Left lung (tissue), 10 donors: Measurements from ENCODE around the gene CSNK1D. TPM values are rescaled to one million over a fixed set of nuclear protein-coding genes. Genes with fewer than 3 reads are reported as not detected.

ENCODE experiments used
- ATAC-seq: fragments of 200-7000 bp; cut with Tn5 transposase; one replicate; pipeline ENCODE4 v1.9.1; 2020; ENCODE audit warnings: moderate library complexity
- DNase-seq, 4 donors: peaks; one replicate each; pipeline ENCODE4 v3.0.0-alpha.2; 2013 to 2020
- H3K27ac ChIP-seq, 2 donors: fragments of 200-600 bp; sonication (generic) in 1 of 2; one replicate each; pipeline versions ENCODE4 v1.5.0 to v1.8.0; 2020 to 2021
- H3K27me3 ChIP-seq, 2 donors: fragments of 200-600 bp; sonication (generic) in 1 of 2; one replicate each; pipeline versions ENCODE4 v1.5.0 to v1.8.0; 2020 to 2021
- H3K36me3 ChIP-seq, 2 donors: fragments of 200-600 bp; sonication (generic) in 1 of 2; one replicate each; pipeline versions ENCODE4 v1.5.0 to v1.8.0; 2020 to 2021
- H3K4me1 ChIP-seq, 2 donors: fragments of 200-600 bp; one replicate each; pipeline ENCODE4 v1.8.0; 2021
- H3K4me3 ChIP-seq, 2 donors: fragments of 200-600 bp; sonication (generic) in 1 of 2; one replicate each; pipeline versions ENCODE4 v1.5.0 to v1.8.0; 2020 to 2021; ENCODE audit warnings: mild to moderate bottlenecking in 1 of 2
- H3K9me3 ChIP-seq, 2 donors: fragments of 200-600 bp; sonication (generic) in 1 of 2; one replicate each; pipeline versions ENCODE4 v1.5.0 to v1.8.0; 2020 to 2021
- CTCF ChIP-seq, 2 donors: fragments of 200-600 bp; sonication (generic) in 1 of 2; IDR thresholded peaks; one replicate each; pipeline versions ENCODE4 v1.5.0 to v1.8.0; 2021; ENCODE audit warnings: antibody characterized with exemption in 2 of 2
- intact Hi-C, 2 donors: fragments of 100-400 bp; cut with DNase I; formaldehyde crosslinking; loops; one replicate each; pipeline versions ENCODE4 v1.11.2 to v1.14.2; 2022
- polyA plus RNA-seq, 6 donors: library from polyadenylated mRNA; unstranded; fragments of 120-200 nt; gene quantifications; one replicate each; pipeline ENCODE4 v1.2.1, GENCODE V29; 2013; ENCODE audit not compliant: insufficient read length in 6 of 6
- total RNA-seq, 2 donors: library from RNA; stranded (reverse); fragmentation: NEBNext Ultra II Directional; extraction: Animal tissue kit (Norgen Biotek cat#: 25700); gene quantifications; one replicate each; pipeline ENCODE4 v1.2.1, GENCODE V29; 2021
- donor health status: DM: no; HTN: yes; CAD: no.
- donor health status: DM: no; HTN: no; CAD: no.

CSNK1D gene
- total and polyA plus RNA-seq, 8 donors, result 101 to 160 (median 122) TPM

GRCh38 chr17:82282239-82283207 lies 9.0 kb upstream of the CSNK1D start:
- H3K9me3 ChIP-seq, result no peaks in the 10 kb centered on the region
- intact Hi-C loops, result no loop called here
- peaks cover 0 to 43% of the 10 kb centered on the region in 2 donors for H3K4me1 ChIP-seq
- H3K27ac ChIP-seq, result no peak overlapping the region
- peak in 1 of 4 donors; percentile 49 for DNase-seq
- no peak overlapping the region for H3K4me3 ChIP-seq
- no peak for TF ChIP-seq CTCF (IDR thresholded peaks at IDR 0.05)
- no peaks in the 10 kb centered on the region for H3K36me3 ChIP-seq
- H3K27me3 ChIP-seq, result no peaks in the 10 kb centered on the region
- ATAC-seq, result no peak

GRCh38 chr17:82281502-82282238 lies 8.2 kb upstream of the CSNK1D start:
- DNase-seq (peak in 2 of 4 donors; percentile 69 to 84), ATAC-seq (peak; percentile 92)
- no peaks in the 10 kb centered on the region for H3K36me3 ChIP-seq
- TF ChIP-seq CTCF (IDR thresholded peaks at IDR 0.05), result no peak
- no peak overlapping the region for H3K27ac ChIP-seq
- H3K4me3 ChIP-seq, result no peak overlapping the region
- no peaks in the 10 kb centered on the region for H3K27me3 ChIP-seq
- intact Hi-C loops, result no loop called here
- no peaks in the 10 kb centered on the region for H3K9me3 ChIP-seq
- peaks cover 0 to 36% of the 10 kb centered on the region in 2 donors for H3K4me1 ChIP-seq

- intact Hi-C loops, result no loop called here
- no peak overlapping the region for H3K4me3 ChIP-seq
- ATAC-seq, result no peak
- no peaks in the 10 kb centered on the region for H3K36me3 ChIP-seq
- H3K9me3 ChIP-seq, result no peaks in the 10 kb centered on the region
- DNase-seq, result no peak
- H3K27ac ChIP-seq, result no peak overlapping the region
- H3K27me3 ChIP-seq, result no peaks in the 10 kb centered on the region
- H3K4me1 ChIP-seq, result peaks cover 0 to 36% of the 10 kb centered on the region in 2 donors
- no peak for TF ChIP-seq CTCF (IDR thresholded peaks at IDR 0.05)
Observed at GRCh38 chr17:82281076-82281475, 7.6 kb upstream of the CSNK1D start.

GRCh38 chr17:82280537-82280936 lies 7.0 kb upstream of the CSNK1D start:
- Histone ChIP-seq H3K4me1 (peaks cover 0 to 36% of the 10 kb centered on the region in 2 donors), H3K9me3 (no peaks in the 10 kb centered on the region), H3K4me3 (no peak overlapping the region), H3K27me3 (no peaks in the 10 kb centered on the region), H3K27ac (no peak overlapping the region), H3K36me3 (no peaks in the 10 kb centered on the region)
- TF ChIP-seq CTCF (IDR thresholded peaks at IDR 0.05), result no peak
- DNase-seq (no peak), ATAC-seq (no peak)
- intact Hi-C loops, result no loop called here
